ENCODE data around the gene TTYH3. TPM values are rescaled to one million over a fixed set of nuclear protein-coding genes. Genes with fewer than 3 reads are reported as not detected.

Gene TTYH3
- total RNA-seq, 1 experiment from 2014 or later, result 25.0 TPM

- ATAC-seq (peak; percentile 86), DNase-seq (peak; percentile 59)
- no TSS peak for BruUV-seq (replicated peaks)
- H4K20me1 ChIP-seq (ENCODE audit: low read length), result no peaks in the 10 kb centered on the region
- H3K27ac ChIP-seq (ENCODE audit: low read length), result no peak overlapping the region
- H3K4me1 ChIP-seq (ENCODE audit: insufficient read depth, low read length), result peaks cover 12% of the 10 kb centered on the region
- H3K36me3 ChIP-seq (ENCODE audit: low read depth, low read length), result 0 out of 2 replicates have a peak, but pooled peaks cover 5% of the 10 kb centered on the region
- no peaks in the 10 kb centered on the region for H3K79me2 ChIP-seq (ENCODE audit: low read length)
- H3K9me3 ChIP-seq (ENCODE audit: low read length), result no peaks in the 10 kb centered on the region
- H2AFZ ChIP-seq (ENCODE audit: low read length), result no peak overlapping the region
- TF ChIP-seq EZH2 (IDR thresholded peaks at IDR 0.05; ENCODE audit: low read length, unreplicated experiment) (no peak), CTCF (conservative IDR thresholded peaks at IDR 0.05; ENCODE audit: low read depth, low read length) (no peak), EZH2phosphoT487 (IDR thresholded peaks at IDR 0.05; ENCODE audit: borderline replicate concordance, low read length) (no peak)
- no peaks in the 10 kb centered on the region for H3K9me2 ChIP-seq (replicated peaks; ENCODE audit: low read length)
- ChIA-PET CTCF (no interaction called here), POLR2A (ENCODE audit: unreplicated experiment) (no interaction called here)
- no peaks in the 10 kb centered on the region for H3K27me3 ChIP-seq (ENCODE audit: low read length)
- H3K9ac ChIP-seq (ENCODE audit: low read length), result no peak overlapping the region
- H3K4me3 ChIP-seq (ENCODE audit: low read length), result no peak overlapping the region
- no peaks in the 10 kb centered on the region for H3F3A ChIP-seq (ENCODE audit: low read length, unreplicated experiment)
- intact Hi-C loops (cut with micrococcal nuclease), result no loop called here
- no peak overlapping the region for H3K4me2 ChIP-seq (ENCODE audit: low read length)
These were observed 29.3 kb upstream of the TTYH3 start for GRCh38 chr7:2602406-2603043.

- no peak overlapping the region for H2AFZ ChIP-seq (ENCODE audit: low read length)
- H3K27me3 ChIP-seq (ENCODE audit: low read length), result no peaks in the 10 kb centered on the region
- no peaks in the 10 kb centered on the region for H3K79me2 ChIP-seq (ENCODE audit: low read length)
- H3K9me2 ChIP-seq (replicated peaks; ENCODE audit: low read length), result no peaks in the 10 kb centered on the region
- peaks cover 12% of the 10 kb centered on the region for H3K4me1 ChIP-seq (ENCODE audit: insufficient read depth, low read length)
- intact Hi-C loops (cut with micrococcal nuclease), result no loop called here
- ATAC-seq, result no peak
- TF ChIP-seq CTCF (conservative IDR thresholded peaks at IDR 0.05; ENCODE audit: low read depth, low read length) (no peak), EZH2 (IDR thresholded peaks at IDR 0.05; ENCODE audit: low read length, unreplicated experiment) (no peak), EZH2phosphoT487 (IDR thresholded peaks at IDR 0.05; ENCODE audit: borderline replicate concordance, low read length) (no peak)
- 0 out of 2 replicates have a peak, but pooled peaks cover 5% of the 10 kb centered on the region for H3K36me3 ChIP-seq (ENCODE audit: low read depth, low read length)
- H3K4me2 ChIP-seq (ENCODE audit: low read length), result no peak overlapping the region
- ChIA-PET CTCF (interaction anchor here (0.7 kb wide), 1 partner anchor 66 kb away, joined by 3 read pairs; no protein-coding TSS in a partner anchor), POLR2A (ENCODE audit: unreplicated experiment) (interaction anchor here (0.6 kb wide), 1 partner anchor 10 kb away, joined by 3 read pairs; no protein-coding TSS in a partner anchor)
- no peaks in the 10 kb centered on the region for H4K20me1 ChIP-seq (ENCODE audit: low read length)
- no peak overlapping the region for H3K4me3 ChIP-seq (ENCODE audit: low read length)
- H3K9me3 ChIP-seq (ENCODE audit: low read length), result no peaks in the 10 kb centered on the region
- no peaks in the 10 kb centered on the region for H3F3A ChIP-seq (ENCODE audit: low read length, unreplicated experiment)
- H3K9ac ChIP-seq (ENCODE audit: low read length), result no peak overlapping the region
- H3K27ac ChIP-seq (ENCODE audit: low read length), result no peak overlapping the region
- DNase-seq, result no peak
- BruUV-seq (replicated peaks), result no TSS peak
These were observed 28.5 kb upstream of the TTYH3 start for GRCh38 chr7:2603044-2603965.
